DND-41 (cell line): ENCODE data around the gene PHKA1.

Experiments used
- ATAC-seq: fragments of 200-7000 bp; cut with Tn5 transposase; 3 replicates; pipeline ENCODE4 v1.9.1; 2021; ENCODE audit warnings: low read depth; ENCODE audit not compliant: insufficient read depth
- DNase-seq: peaks from one replicate; pipeline ENCODE4 v3.0.0-alpha.2; 2020
- H2AFZ ChIP-seq: 2 replicates; pipeline ENCODE4 v1.6.0; 2012; ENCODE audit warnings: low read depth, low read length
- H3K27ac ChIP-seq: 2 replicates; pipeline ENCODE4 v1.5.1; 2012; ENCODE audit warnings: low read length, inconsistent platforms
- H3K27me3 ChIP-seq: fragments of 200-600 bp; sonication (generic); 2 replicates; pipeline ENCODE4 v1.6.0; 2012; ENCODE audit warnings: low read length, mild to moderate bottlenecking, inconsistent platforms; ENCODE audit not compliant: insufficient read depth, poor library complexity
- H3K36me3 ChIP-seq: 2 replicates; pipeline ENCODE4 v1.5.1; 2012; ENCODE audit warnings: low read length, inconsistent platforms; ENCODE audit not compliant: insufficient read depth
- H3K4me1 ChIP-seq: 2 replicates; pipeline ENCODE4 v1.5.1; 2012; ENCODE audit warnings: mild to moderate bottlenecking, low read length; ENCODE audit not compliant: insufficient read depth
- H3K4me2 ChIP-seq: 2 replicates; pipeline ENCODE4 v1.6.0; 2012; ENCODE audit warnings: mild to moderate bottlenecking, moderate library complexity, low read length, inconsistent platforms; ENCODE audit not compliant: insufficient read depth
- H3K4me3 ChIP-seq, 2 experiments: fragments of 200-600 bp in 1 of 2; shearing (Covaris generic) in 1 of 2; 2 replicates each; pipeline ENCODE4 v1.5.1; 2012 to 2016; ENCODE audit warnings: inconsistent platforms in 2 of 2, low read length in 2 of 2, mild to moderate bottlenecking in 2 of 2, low read depth in 1 of 2, moderate library complexity in 1 of 2
- H3K79me2 ChIP-seq: 2 replicates; pipeline ENCODE4 v1.6.0; 2012; ENCODE audit warnings: low read length, inconsistent platforms; ENCODE audit not compliant: insufficient read depth
- H3K9ac ChIP-seq: 2 replicates; pipeline ENCODE4 v1.6.0; 2012; ENCODE audit warnings: low read depth, mild to moderate bottlenecking, inconsistent platforms, low read length, moderate library complexity
- H3K9me3 ChIP-seq: 2 replicates; pipeline ENCODE4 v1.5.1; 2012; ENCODE audit warnings: low read length, moderate library complexity, mild to moderate bottlenecking, inconsistent platforms; ENCODE audit not compliant: insufficient read depth, severe bottlenecking
- H4K20me1 ChIP-seq: 2 replicates; pipeline ENCODE4 v1.6.0; 2012; ENCODE audit warnings: low read length; ENCODE audit not compliant: insufficient read depth
- EZH2 ChIP-seq: IDR thresholded peaks from 3 replicates; pipeline ENCODE4 v1.6.1; 2012; ENCODE audit warnings: borderline replicate concordance, low read depth, mild to moderate bottlenecking, moderate library complexity, low read length, inconsistent platforms; ENCODE audit not compliant: severe bottlenecking
- TF ChIP-seq, protein P1 (sequence below): IDR thresholded peaks from 2 replicates; pipeline ENCODE4 v1.5.1; 2012; ENCODE audit warnings: borderline replicate concordance, low read length, moderate library complexity, mild to moderate bottlenecking; ENCODE audit not compliant: poor library complexity, severe bottlenecking; ENCODE audit errors: extremely low read depth

The PHKA1 gene

DNA sequence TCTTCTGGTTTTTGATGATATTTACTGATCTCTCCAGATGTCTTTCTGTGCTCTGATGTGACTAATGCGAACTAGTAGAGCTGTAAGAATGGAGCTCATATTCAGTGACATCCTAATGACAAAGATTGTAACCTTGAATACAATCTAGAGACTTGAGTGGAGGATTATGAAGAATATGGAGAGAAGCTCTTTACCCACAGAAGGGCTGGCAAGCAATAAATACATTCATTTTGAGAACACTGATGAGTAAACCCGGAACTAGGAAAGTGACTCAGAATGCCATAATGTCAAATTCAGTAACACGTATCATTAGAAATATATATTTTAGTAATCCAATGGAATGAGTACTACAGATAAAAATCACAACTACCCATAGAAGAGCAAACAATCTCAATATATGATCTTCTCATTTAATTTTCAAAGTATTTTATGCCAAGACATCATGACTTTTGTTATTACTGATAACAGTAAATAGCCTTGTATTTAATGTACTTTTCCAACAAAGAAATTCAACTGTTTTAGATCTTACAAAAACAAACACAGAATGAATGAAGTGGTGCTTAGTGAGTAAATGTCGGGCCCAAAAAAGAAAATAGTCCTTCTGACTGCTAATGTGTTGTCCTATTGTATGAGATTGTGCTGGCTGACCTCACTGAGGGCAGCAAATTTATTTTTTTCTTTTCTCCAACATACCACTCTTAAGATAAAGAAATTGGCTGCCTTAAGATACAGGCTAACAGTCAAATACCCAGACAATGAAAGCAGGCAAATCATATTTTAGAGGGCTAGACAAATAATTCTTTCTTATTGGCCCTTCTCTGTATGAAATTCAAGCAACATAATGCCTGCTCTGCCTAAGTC, 92.3 kb downstream of the PHKA1 start:
- no peaks in the 10 kb centered on the region for H3K79me2 ChIP-seq
- H3K9ac ChIP-seq = no peak overlapping the region
- TF ChIP-seq, protein P1, sequence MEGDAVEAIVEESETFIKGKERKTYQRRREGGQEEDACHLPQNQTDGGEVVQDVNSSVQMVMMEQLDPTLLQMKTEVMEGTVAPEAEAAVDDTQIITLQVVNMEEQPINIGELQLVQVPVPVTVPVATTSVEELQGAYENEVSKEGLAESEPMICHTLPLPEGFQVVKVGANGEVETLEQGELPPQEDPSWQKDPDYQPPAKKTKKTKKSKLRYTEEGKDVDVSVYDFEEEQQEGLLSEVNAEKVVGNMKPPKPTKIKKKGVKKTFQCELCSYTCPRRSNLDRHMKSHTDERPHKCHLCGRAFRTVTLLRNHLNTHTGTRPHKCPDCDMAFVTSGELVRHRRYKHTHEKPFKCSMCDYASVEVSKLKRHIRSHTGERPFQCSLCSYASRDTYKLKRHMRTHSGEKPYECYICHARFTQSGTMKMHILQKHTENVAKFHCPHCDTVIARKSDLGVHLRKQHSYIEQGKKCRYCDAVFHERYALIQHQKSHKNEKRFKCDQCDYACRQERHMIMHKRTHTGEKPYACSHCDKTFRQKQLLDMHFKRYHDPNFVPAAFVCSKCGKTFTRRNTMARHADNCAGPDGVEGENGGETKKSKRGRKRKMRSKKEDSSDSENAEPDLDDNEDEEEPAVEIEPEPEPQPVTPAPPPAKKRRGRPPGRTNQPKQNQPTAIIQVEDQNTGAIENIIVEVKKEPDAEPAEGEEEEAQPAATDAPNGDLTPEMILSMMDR = no peak
- TF ChIP-seq EZH2 = no peak
- no peaks in the 10 kb centered on the region for H3K36me3 ChIP-seq
- no peak for ATAC-seq
- H2AFZ ChIP-seq = no peak overlapping the region
- no peaks in the 10 kb centered on the region for H3K9me3 ChIP-seq
- H4K20me1 ChIP-seq = no peaks in the 10 kb centered on the region
- no peak overlapping the region for H3K27ac ChIP-seq
- no peaks in the 10 kb centered on the region for H3K27me3 ChIP-seq
- no peak overlapping the region for H3K4me2 ChIP-seq
- no peaks in the 10 kb centered on the region for H3K4me1 ChIP-seq
- no peak overlapping the region for H3K4me3 ChIP-seq
- DNase-seq = no peak

DNA sequence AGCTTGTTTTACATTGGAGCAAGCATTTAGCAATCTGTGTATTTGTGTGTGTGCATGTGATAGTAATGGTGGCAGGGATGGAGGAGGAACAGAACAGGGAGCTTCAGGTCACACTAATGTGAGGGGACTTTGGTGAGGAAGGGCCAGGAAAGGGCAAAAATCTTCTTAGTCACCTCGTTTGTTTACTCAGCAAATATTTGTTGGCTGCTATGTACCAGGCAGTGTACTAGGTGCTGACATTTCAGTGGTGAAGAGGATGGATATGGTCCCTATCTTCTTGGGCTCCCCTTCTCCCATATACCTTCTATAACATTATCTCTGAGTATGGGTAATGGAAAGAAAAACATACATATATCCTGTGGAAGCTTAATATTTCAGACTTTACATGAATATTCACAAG, 92.9 kb downstream of the PHKA1 start:
- Histone ChIP-seq H2AFZ (no peak overlapping the region), H3K27me3 (no peaks in the 10 kb centered on the region), H3K79me2 (no peaks in the 10 kb centered on the region), H3K4me3 (no peak overlapping the region), H3K4me2 (no peak overlapping the region), H4K20me1 (no peaks in the 10 kb centered on the region), H3K9ac (no peak overlapping the region), H3K9me3 (no peaks in the 10 kb centered on the region), H3K36me3 (no peaks in the 10 kb centered on the region), H3K27ac (no peak overlapping the region), H3K4me1 (no peaks in the 10 kb centered on the region)
- no peak for ATAC-seq
- no peak for DNase-seq
- TF ChIP-seq, protein P1 = no peak
- TF ChIP-seq EZH2 = no peak

DNA sequence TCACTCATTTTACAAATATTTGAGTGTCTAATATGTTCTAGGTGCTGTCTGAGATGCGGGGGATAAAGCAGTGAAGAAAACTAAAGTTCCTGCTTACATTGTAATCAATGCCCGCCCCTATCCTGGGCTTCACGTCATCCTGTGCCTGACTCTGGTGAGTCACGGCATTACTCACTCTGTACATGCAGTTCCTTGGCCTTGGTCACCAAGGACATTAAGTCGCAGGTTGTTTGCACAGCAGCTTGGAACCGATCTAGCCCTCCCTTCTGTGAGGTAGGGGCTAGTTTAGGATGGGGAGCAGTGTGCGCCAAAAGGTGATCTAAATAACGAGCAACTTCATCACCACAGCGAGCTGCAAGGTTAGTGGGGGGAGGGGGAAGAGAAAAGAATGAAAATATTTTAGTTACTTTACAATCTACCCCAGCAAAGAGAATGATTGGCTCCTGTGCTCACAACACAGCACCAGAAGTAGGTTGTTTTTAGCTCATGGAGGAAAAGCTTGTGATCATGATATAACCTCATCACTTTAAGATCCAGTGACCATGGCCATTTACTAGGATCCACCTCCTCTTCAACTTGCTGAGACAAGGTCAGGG, 93.5 kb downstream of the PHKA1 start:
- no peak overlapping the region for H3K9ac ChIP-seq

More for the DNA sequence above, 93.5 kb downstream of the PHKA1 start:
- H3K27ac ChIP-seq = no peak overlapping the region
- H3K36me3 ChIP-seq = no peaks in the 10 kb centered on the region
- no peaks in the 10 kb centered on the region for H3K4me1 ChIP-seq
- TF ChIP-seq, protein P1 = no peak
- no peak for TF ChIP-seq EZH2
- no peak overlapping the region for H3K4me2 ChIP-seq
- no peaks in the 10 kb centered on the region for H3K79me2 ChIP-seq
- H3K4me3 ChIP-seq = no peak overlapping the region
- no peaks in the 10 kb centered on the region for H3K27me3 ChIP-seq
- H4K20me1 ChIP-seq = no peaks in the 10 kb centered on the region
- no peaks in the 10 kb centered on the region for H3K9me3 ChIP-seq
- ATAC-seq (no peak), DNase-seq (no peak)
- no peak overlapping the region for H2AFZ ChIP-seq
